Cortex of kidney (tissue), 1 donor: Measurements from ENCODE around the gene CD244.

Experiments used
- DNase-seq: peaks from one replicate; lab custom pipeline; 2025; lab: John Stamatoyannopoulos, UW

CD244 gene

GRCh38 chr1:160781186-160781766, 81.4 kb downstream of the CD244 start:
- no peak for DNase-seq

- DNase-seq, result no peak
These were observed 82.3 kb downstream of the CD244 start for GRCh38 chr1:160780398-160780755.
